ENCODE results near the gene RBMS3.

GRCh38 chr3:29618395-29619282 lies 337.8 kb downstream of the RBMS3 start:
- TF ChIP-seq CTCF (IDR thresholded peaks at IDR 0.05) (no peak), POLR2A (IDR thresholded peaks at IDR 0.05) (no peak)
